GM12801 (cell line): ENCODE measurements around the gene MED26.

ENCODE experiments used
- TF ChIP-seq, protein P1 (sequence below): IDR thresholded peaks from one replicate; pipeline ENCODE4 v1.5.1; 2011; ENCODE audit warnings: control low read depth; ENCODE audit not compliant: insufficient read length; ENCODE audit errors: extremely low read depth

The MED26 gene

DNA sequence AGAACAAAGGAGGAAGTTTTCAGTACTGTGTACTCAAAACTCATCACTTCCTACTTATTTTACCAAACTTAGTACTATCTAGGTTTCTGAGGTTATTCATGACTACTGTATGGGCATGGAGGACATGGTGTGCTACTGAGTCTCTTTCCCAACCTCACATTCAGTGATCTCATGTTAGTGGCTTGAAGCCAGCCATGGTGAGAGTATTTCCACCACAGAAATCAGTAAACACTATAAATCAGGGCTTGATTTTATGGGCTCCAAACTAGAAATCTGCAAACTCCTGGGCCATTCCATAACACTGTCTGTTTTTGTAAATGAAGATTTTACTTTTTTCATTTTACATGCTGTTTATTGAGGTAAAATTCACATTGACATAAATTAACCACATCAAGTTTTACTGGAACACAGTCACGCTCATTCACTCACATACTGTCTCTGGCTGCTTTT is 19.7 kb downstream of the MED26 start:
- TF ChIP-seq, protein P1, sequence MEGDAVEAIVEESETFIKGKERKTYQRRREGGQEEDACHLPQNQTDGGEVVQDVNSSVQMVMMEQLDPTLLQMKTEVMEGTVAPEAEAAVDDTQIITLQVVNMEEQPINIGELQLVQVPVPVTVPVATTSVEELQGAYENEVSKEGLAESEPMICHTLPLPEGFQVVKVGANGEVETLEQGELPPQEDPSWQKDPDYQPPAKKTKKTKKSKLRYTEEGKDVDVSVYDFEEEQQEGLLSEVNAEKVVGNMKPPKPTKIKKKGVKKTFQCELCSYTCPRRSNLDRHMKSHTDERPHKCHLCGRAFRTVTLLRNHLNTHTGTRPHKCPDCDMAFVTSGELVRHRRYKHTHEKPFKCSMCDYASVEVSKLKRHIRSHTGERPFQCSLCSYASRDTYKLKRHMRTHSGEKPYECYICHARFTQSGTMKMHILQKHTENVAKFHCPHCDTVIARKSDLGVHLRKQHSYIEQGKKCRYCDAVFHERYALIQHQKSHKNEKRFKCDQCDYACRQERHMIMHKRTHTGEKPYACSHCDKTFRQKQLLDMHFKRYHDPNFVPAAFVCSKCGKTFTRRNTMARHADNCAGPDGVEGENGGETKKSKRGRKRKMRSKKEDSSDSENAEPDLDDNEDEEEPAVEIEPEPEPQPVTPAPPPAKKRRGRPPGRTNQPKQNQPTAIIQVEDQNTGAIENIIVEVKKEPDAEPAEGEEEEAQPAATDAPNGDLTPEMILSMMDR = no peak

GRCh38 chr19:16607819-16608218 is 20.2 kb downstream of the MED26 start:
- TF ChIP-seq, protein P1 = no peak

DNA sequence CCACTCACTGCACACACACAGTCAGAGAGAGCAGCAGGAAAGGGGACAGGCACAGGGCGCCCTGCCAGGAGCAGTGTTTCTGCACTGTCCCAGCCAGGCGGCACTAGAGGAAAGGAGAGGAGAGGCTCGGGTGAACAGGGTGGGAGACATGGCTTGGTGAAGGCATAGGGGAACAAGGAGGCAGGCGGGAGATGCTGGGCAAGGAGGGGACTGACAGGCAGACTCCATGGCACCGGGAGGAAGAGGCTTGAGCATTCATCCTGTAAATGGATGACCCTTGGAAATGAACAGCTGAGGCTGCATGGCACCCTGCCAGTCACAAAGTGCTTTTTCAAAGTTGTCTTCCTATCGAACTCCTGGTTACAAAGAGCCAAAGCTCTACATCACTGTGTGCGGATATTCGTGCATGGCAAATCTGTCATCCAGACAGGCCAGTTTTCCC is 22.4 kb downstream of the MED26 start:
- TF ChIP-seq, protein P1 = no peak

DNA sequence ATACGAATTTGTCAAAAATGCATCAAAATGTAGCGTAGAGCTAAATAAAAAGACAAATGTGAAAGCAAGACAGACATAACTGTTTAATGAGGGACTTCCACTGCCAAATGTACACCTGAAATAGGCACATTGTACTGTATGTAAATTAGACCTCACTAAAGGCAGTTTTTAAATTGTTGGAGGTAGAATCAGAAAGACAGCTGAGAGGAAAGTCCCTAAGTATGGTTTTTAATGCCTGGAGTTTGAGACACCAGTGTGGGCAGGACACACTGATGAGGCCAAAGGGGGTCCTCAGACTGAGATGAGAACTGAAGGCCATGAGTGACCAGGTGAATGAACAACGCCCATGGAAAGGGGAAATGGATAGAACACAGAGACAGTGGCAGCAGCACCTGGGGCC is 22.9 kb downstream of the MED26 start:
- TF ChIP-seq, protein P1 = no peak

DNA sequence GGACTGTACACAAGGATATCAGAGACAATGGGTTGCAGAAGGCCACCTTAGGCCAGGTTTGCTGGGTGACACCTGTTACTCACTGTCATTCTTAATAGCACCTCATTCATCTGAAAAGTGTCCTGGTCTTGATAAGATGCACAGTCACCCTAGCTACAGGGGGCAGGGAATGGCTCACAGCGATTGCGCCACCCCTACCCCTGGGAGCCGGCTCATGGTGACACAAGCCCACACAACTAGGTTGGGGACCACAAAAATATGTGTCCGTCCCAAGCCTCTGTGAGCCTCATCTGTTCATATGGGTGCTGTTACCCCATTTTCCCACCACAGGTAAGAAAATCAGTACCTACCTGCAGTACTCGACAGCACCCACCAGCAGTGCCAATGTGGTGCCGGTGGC is 23.4 kb downstream of the MED26 start:
- TF ChIP-seq, protein P1 = no peak

GRCh38 chr19:16603090-16603489 is 24.9 kb downstream of the MED26 start:
- TF ChIP-seq, protein P1 = no peak

GRCh38 chr19:16601378-16602052 is 26.5 kb downstream of the MED26 start:
- TF ChIP-seq, protein P1 = no peak
